ENCODE results near the gene RNF114. TPM values are rescaled to one million over a fixed set of nuclear protein-coding genes. Genes with fewer than 3 reads are reported as not detected.

Gene RNF114
- polyA plus RNA-seq, 1 donor (not counting 4 experiments of a cell fraction or from before 2014, with no cell fraction given): 58.4 TPM

DNA sequence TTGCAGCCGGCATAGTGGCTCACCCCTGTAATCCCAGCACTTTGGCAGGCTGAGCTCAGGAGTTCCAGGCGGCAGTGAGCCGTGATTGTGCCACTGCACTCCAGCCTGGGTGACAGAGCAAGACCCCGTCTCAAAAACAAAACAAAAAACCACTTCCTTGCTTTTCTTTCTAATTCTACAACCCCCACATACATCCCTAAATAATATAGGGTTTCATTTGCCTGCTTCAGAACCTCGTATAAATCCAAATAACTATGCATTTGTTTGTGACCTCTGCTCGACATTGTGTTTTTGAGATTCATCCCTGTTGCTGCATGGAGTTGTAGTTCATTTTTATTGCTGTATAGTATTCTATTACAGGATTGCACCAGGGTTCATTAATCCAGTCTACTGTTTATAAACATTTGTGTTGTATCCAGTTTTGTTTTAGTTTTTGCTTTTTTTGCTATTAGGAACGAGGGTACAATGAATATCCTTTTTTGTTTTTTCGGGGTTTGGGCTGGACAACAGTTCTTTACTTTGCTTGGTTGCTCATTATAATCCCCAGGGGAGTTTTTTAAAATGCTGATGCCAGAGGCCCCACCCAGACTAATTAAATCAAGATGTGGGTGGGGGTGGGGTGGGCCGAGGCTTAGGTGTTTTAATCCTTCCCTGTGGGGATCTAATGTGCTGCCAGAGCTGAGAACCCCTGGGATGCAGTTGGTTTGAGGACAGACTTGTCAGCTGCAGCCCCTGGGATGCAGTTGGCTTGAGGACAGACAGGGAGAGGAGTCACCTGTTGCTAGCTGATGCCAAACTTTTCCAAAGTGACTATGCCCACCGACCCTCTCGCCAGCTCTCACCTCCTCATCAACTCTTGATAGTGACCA lies 44.2 kb downstream of the RNF114 start:
- H4K20me1 ChIP-seq (ENCODE audit: control insufficient read depth, extremely low read depth, insufficient read depth, low read length): no peaks in the 10 kb centered on the region
- no peak overlapping the region for H3K9ac ChIP-seq (ENCODE audit: control insufficient read depth, extremely low read depth, insufficient read depth, low read length)
- H3K9me1 ChIP-seq (ENCODE audit: control insufficient read depth, extremely low read depth, insufficient read depth, low read length): no peaks in the 10 kb centered on the region
- no peak overlapping the region for H3K4me3 ChIP-seq (ENCODE audit: control insufficient read depth in 2 of 3, extremely low read depth in 1 of 3, insufficient read depth in 2 of 3, low read depth in 1 of 3, low read length in 3 of 3)
- FAIRE-seq: no peak
- H3K9me3 ChIP-seq (ENCODE audit: control insufficient read depth, low read depth, low read length): no peaks in the 10 kb centered on the region
- no peaks in the 10 kb centered on the region for H3K36me3 ChIP-seq (ENCODE audit: control insufficient read depth in 2 of 2, extremely low read depth in 1 of 2, insufficient read depth in 2 of 2, low read length in 2 of 2)
- TF ChIP-seq EZH2 (IDR thresholded peaks at IDR 0.05; ENCODE audit: low read length): no peak
- TF ChIP-seq, protein P1, sequence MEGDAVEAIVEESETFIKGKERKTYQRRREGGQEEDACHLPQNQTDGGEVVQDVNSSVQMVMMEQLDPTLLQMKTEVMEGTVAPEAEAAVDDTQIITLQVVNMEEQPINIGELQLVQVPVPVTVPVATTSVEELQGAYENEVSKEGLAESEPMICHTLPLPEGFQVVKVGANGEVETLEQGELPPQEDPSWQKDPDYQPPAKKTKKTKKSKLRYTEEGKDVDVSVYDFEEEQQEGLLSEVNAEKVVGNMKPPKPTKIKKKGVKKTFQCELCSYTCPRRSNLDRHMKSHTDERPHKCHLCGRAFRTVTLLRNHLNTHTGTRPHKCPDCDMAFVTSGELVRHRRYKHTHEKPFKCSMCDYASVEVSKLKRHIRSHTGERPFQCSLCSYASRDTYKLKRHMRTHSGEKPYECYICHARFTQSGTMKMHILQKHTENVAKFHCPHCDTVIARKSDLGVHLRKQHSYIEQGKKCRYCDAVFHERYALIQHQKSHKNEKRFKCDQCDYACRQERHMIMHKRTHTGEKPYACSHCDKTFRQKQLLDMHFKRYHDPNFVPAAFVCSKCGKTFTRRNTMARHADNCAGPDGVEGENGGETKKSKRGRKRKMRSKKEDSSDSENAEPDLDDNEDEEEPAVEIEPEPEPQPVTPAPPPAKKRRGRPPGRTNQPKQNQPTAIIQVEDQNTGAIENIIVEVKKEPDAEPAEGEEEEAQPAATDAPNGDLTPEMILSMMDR (optimal IDR thresholded peaks at IDR 0.05 in 1 of 3, IDR thresholded peaks at IDR 0.05 in 1 of 3, conservative IDR thresholded peaks at IDR 0.05 in 1 of 3; ENCODE audit: extremely low read depth in 1 of 3, insufficient read depth in 2 of 3, low read length in 3 of 3): no peak
- H3K4me2 ChIP-seq (ENCODE audit: control insufficient read depth, extremely low read depth, insufficient read depth, low read depth, low read length): no peak overlapping the region
- DNase-seq (ENCODE audit: low read depth, low spot score): no peak
- H3K79me2 ChIP-seq (ENCODE audit: control insufficient read depth, insufficient read depth, low read length): no peaks in the 10 kb centered on the region
- no peak overlapping the region for H3K27ac ChIP-seq (ENCODE audit: control insufficient read depth, insufficient read depth, low read length)
- H2AFZ ChIP-seq (ENCODE audit: control insufficient read depth, low read length): no peak overlapping the region
- H3K27me3 ChIP-seq (ENCODE audit: control insufficient read depth, extremely low read depth, insufficient read depth, low read length): peaks cover 26% of the 10 kb centered on the region
- peaks cover 12% of the 10 kb centered on the region for H3K4me1 ChIP-seq (ENCODE audit: control insufficient read depth, extremely low read depth, insufficient read depth, low read length)
- dilution Hi-C loops (cut with MboI; ENCODE audit: extremely low pct_ligation_motif_present, low sequenced_read_pairs): no loop called here

GRCh38 chr20:49981218-49982071 lies 45.2 kb downstream of the RNF114 start:
- FAIRE-seq (no peak), DNase-seq (ENCODE audit: low read depth, low spot score) (no peak)
- Histone ChIP-seq H3K9me1 (ENCODE audit: control insufficient read depth, extremely low read depth, insufficient read depth, low read length) (no peaks in the 10 kb centered on the region), H3K4me3 (ENCODE audit: control insufficient read depth in 2 of 3, extremely low read depth in 1 of 3, insufficient read depth in 2 of 3, low read depth in 1 of 3, low read length in 3 of 3) (no peak overlapping the region), H3K9me3 (ENCODE audit: control insufficient read depth, low read depth, low read length) (no peaks in the 10 kb centered on the region), H3K27ac (ENCODE audit: control insufficient read depth, insufficient read depth, low read length) (no peak overlapping the region), H4K20me1 (ENCODE audit: control insufficient read depth, extremely low read depth, insufficient read depth, low read length) (no peaks in the 10 kb centered on the region), H3K36me3 (ENCODE audit: control insufficient read depth in 2 of 2, extremely low read depth in 1 of 2, insufficient read depth in 2 of 2, low read length in 2 of 2) (no peaks in the 10 kb centered on the region), H3K9ac (ENCODE audit: control insufficient read depth, extremely low read depth, insufficient read depth, low read length) (no peak overlapping the region), H3K4me2 (ENCODE audit: control insufficient read depth, extremely low read depth, insufficient read depth, low read depth, low read length) (no peak overlapping the region), H3K27me3 (ENCODE audit: control insufficient read depth, extremely low read depth, insufficient read depth, low read length) (peaks cover 26% of the 10 kb centered on the region), H2AFZ (ENCODE audit: control insufficient read depth, low read length) (no peak overlapping the region), H3K79me2 (ENCODE audit: control insufficient read depth, insufficient read depth, low read length) (no peaks in the 10 kb centered on the region), H3K4me1 (ENCODE audit: control insufficient read depth, extremely low read depth, insufficient read depth, low read length) (peaks cover 12% of the 10 kb centered on the region)
- dilution Hi-C loops (cut with MboI; ENCODE audit: extremely low pct_ligation_motif_present, low sequenced_read_pairs): no loop called here
- TF ChIP-seq EZH2 (IDR thresholded peaks at IDR 0.05; ENCODE audit: low read length): no peak
- TF ChIP-seq, protein P1 (optimal IDR thresholded peaks at IDR 0.05 in 1 of 3, IDR thresholded peaks at IDR 0.05 in 1 of 3, conservative IDR thresholded peaks at IDR 0.05 in 1 of 3; ENCODE audit: extremely low read depth in 1 of 3, insufficient read depth in 2 of 3, low read length in 3 of 3): no peak
